WI38 (cell line): Measurements from ENCODE around the gene PLCG1.
"Not testable (repeated sequence)": the region's sequence is repeated elsewhere in the genome, so short reads cannot be mapped to it uniquely, and the experiment has no call there.

Experiments
- H3K4me3 ChIP-seq: 2 replicates; pipeline ENCODE4 v1.5.1; 2011; ENCODE audit warnings: low read depth, mild to moderate bottlenecking, control low read depth, low read length
- TF ChIP-seq, protein P1 (sequence below): IDR thresholded peaks from 2 replicates; pipeline ENCODE4 v1.5.1; 2012; ENCODE audit warnings: low read depth, mild to moderate bottlenecking, control low read depth, low read length

The PLCG1 gene

DNA sequence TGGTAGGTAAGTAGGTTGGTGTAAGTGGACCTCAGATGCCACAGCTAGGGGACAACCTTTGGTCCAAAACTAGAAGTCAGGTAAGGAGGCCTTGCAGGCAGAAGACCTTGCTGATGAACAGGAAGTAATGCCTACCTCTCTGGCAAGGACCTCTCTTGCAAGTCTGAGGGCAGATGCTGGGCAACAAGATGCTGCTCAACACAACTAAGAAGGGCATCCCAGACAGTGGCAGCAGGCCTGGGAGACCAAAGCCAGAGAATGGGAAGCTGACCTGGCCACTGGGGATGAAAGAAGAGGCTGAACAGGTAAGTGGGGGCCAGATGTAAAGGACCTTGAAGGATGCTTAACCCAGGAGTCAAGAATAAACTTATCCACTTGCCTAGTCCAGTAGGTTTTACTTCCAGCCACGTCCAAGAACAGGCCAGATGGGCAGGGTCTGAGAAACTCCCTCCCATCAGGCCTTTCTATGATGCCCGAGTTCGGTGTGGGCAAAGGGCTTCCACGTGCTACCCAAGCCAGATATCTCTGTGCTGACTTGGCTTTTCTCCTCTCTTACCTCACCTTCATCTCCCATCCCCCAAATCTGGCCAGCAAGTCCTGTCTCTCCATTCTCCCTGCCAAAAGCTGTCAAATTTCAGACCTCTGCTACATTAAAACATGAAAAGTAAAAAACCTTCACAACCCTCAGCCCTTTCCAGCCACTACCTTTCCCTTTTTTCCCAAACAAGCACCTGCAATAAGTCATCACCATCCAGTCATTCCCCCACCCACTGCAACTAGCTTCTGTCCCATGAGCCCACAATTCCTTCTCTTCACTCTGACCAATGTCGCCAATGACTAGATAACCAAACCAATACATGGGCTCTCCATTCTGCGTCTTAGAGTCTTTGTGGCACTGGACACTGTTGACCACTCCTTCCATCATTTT, 11.5 kb upstream of the PLCG1 start:
- no peak overlapping the region for H3K4me3 ChIP-seq
- TF ChIP-seq, protein P1, sequence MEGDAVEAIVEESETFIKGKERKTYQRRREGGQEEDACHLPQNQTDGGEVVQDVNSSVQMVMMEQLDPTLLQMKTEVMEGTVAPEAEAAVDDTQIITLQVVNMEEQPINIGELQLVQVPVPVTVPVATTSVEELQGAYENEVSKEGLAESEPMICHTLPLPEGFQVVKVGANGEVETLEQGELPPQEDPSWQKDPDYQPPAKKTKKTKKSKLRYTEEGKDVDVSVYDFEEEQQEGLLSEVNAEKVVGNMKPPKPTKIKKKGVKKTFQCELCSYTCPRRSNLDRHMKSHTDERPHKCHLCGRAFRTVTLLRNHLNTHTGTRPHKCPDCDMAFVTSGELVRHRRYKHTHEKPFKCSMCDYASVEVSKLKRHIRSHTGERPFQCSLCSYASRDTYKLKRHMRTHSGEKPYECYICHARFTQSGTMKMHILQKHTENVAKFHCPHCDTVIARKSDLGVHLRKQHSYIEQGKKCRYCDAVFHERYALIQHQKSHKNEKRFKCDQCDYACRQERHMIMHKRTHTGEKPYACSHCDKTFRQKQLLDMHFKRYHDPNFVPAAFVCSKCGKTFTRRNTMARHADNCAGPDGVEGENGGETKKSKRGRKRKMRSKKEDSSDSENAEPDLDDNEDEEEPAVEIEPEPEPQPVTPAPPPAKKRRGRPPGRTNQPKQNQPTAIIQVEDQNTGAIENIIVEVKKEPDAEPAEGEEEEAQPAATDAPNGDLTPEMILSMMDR, result no peak

DNA sequence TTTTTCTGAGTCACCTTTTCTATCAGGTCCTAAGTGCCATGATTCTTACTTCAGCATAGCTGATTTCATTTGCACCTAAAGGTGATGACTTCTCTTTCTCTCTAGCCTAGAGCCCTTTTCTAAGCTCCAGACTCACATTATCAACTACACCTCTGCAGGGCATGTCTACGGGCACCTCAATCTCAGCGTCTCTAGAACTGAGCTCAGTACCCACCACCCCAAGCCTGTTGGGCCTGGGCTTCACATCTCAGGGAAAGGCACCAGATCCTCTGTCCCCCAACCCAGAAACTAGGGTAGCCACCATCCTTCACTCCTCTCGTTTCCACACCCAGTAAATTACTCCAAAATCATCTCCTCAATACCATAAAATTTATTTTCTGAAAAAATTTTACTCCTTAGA, 10.6 kb upstream of the PLCG1 start:
- no peak overlapping the region for H3K4me3 ChIP-seq
- TF ChIP-seq, protein P1, result no peak

DNA sequence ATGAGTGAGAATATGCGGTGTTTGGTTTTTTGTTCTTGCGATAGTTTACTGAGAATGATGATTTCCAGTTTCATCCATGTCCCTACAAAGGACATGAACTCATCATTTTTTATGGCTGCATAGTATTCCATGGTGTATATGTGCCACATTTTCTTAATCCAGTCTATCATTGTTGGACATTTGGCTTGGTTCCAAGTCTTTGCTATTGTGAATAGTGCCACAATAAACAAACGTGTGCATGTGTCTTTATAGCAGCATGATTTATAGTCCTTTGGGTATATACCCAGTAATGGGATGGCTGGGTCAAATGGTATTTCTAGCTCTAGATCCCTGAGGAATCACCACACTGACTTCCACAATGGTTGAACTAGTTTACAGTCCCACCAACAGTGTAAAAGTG, 9.0 kb upstream of the PLCG1 start:
- not testable (repeated sequence) for H3K4me3 ChIP-seq

DNA sequence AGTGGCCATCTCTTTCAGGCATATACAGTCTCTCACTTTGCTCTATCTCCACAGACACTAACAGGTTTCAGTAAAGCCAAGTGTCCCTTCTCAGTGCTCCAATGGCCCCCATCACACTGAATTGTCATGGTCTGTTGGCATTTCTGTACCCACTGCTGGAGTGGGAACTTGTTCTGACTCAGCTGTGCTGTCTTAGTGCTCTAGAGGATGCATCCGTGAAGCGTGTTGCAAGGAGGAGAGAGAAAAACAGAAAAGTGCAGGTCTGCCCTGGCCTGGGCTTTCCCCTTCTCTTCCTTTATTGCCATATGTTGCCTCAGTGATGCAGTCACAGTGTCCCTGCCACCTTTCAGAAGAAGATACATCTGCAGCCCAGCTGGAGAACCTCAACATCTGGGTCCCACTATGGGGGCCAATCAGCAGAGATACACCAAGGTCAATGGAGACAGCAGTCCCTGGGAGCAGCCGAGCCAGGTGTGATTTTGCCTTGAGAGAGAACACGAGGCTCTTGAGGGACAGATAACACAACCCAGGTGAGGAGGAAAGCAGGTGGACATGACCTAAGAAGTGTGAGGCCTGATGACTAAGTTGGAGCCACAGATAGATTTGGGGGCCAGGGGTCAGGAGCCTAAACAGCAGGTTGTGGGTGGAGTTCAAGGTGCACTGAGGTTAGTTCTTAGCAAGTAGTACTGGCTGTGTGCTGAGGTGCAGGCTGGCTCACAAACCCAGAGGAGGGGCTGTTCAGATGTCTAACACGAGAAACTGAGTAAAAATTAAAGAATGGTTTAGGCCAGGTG, 5.6 kb upstream of the PLCG1 start:
- no peak overlapping the region for H3K4me3 ChIP-seq
- TF ChIP-seq, protein P1, result no peak

DNA sequence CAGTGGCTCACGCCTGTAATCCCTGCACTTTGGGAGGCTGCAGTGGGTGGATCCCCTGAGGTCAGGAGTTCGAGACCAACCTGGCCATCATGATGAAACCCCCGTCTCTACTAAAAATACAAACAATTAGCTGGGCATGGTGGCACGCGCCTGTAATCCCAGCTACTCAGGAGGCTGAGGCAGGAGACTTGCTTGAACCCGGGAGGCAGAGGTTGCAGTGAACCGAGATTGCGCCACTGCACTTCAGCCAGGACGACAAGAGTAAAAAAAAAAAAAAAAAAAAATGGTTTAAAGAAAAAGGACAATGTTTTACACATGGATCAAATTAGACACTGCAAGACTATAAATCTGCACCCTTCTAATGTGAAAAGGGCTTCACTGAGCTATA, 5.0 kb upstream of the PLCG1 start:
- H3K4me3 ChIP-seq, result not testable (repeated sequence)

DNA sequence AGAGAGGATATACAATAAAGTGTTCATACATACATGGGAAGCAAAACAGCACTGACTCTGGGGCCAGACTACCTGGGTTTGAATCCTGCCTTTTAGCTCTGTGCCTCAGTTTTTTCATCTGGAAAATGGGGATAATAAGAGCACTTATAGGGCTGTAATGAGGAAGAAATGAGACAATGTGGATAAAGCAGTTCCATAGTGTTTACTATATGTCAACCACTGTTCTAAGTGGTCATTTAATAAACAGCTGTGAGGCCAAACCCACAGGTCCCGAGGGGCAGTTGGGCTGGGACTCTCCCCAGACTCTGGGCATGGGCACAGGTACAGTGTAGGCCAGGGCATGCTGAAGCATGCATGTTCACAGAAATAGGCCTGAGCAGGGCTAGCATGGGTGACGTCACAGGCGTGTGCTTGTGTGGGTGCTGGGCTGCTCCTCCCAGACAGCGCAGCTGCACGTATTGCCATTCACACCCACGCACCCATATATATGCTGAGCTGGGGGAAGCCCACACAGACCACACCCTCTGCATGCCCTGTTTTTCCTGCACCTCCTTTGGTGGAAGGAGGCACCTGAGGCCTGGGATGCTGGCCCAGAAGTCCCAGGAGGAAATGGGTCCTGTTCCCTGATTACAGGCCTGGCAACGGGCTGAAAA, 3.5 kb upstream of the PLCG1 start:
- TF ChIP-seq, protein P1, result no peak
- no peak overlapping the region for H3K4me3 ChIP-seq

DNA sequence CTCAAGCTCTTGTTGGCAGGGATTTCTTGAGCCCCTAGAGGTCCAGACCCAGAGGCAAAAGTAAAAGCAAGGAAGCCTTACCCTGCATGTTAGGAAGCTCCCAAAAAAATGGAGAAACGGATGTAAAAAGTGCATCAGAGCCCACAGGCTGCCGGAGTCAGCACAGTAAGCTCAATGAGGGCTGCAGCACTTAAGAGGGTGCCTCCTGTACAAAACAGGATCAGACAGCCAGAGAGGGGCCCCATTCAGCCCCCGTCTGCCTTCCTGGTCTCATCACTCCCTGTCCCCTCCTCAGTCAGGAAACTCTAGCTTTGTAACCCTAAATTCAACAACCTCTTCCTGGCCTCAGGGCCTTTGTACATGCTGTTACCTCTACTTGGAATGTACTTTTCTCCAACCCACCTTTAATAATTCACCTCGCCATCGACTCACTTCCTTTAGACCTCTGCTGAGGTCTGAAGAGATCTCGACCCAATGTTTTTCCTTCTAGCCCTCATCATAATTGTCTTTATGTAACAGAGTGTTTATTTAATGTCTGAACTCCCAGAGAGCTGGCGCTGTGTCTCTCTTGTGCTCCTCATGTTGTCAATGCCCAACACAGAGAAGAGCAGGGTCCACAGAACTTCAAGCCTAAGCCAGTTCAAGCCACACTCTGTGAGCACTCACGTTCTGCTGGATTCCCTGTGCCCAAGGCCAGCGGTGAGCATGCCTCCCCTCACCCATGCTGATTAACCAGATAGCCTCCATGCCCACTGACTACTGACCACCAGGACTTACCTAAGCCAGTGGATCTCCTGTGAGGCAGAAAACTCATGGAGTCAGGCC, 2.8 kb upstream of the PLCG1 start:
- TF ChIP-seq, protein P1, result no peak
- H3K4me3 ChIP-seq, result no peak overlapping the region
